ENCODE results near the gene KLHL29.

DNA sequence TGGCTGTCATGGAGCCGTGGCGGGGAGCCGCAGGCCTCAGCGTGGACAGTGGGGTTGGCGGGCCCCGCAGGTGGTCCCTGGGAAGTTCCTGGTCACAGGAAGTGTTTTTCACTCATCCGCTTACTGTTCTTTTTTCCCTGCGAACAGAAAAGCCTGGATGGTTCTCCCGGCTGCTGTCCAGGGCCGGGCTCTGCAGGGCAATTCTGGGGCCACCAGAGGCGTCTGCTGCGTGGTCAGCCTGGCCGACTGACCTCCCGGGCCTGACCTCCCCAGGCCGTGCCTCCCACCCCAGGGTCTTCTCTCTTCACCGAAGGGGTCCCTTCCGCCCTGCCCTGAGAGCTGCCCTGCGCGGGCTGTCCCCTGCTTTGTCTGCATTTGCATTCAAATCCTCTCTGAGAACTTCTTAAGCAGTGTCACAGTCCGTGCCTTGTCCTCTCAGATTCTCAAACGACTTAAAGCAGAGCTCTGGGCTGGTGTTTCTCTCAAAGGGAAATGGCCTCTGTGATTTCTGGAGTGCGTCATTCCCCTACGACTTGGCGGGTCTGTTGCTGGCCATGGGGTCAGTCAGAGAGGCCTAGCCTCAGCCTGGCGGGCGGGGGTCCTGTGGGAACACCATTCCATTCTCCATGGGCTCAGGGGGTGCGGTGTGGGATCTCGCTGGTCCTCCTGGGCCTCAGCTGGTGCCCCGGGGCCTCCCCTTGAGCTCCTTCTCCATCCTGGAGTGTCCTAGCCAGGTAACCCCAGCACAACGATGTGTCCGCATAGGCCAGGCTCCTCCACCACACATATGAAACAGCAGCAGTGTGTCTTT, 38.3 kb downstream of the KLHL29 start:
- TF ChIP-seq, protein P1, sequence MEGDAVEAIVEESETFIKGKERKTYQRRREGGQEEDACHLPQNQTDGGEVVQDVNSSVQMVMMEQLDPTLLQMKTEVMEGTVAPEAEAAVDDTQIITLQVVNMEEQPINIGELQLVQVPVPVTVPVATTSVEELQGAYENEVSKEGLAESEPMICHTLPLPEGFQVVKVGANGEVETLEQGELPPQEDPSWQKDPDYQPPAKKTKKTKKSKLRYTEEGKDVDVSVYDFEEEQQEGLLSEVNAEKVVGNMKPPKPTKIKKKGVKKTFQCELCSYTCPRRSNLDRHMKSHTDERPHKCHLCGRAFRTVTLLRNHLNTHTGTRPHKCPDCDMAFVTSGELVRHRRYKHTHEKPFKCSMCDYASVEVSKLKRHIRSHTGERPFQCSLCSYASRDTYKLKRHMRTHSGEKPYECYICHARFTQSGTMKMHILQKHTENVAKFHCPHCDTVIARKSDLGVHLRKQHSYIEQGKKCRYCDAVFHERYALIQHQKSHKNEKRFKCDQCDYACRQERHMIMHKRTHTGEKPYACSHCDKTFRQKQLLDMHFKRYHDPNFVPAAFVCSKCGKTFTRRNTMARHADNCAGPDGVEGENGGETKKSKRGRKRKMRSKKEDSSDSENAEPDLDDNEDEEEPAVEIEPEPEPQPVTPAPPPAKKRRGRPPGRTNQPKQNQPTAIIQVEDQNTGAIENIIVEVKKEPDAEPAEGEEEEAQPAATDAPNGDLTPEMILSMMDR (IDR thresholded peaks at IDR 0.05; ENCODE audit: insufficient read depth, low read depth, low read length): no peak
- no peak for TF ChIP-seq EZH2 (IDR thresholded peaks at IDR 0.05; ENCODE audit: insufficient read depth, low read length)
